ENCODE results near the gene CCDC182.

CCDC182 gene

GRCh38 chr17:57745242-57745641, at the start of gene CCDC182:
TSS of gene CCDC182 (minus strand) at chr17:57745299. CDS start at chr17:57745272, 27 bp downstream.
- no peaks in the 10 kb centered on the region for H3K79me2 ChIP-seq (ENCODE audit: insufficient read depth, low read length)
- TF ChIP-seq CTCF (IDR thresholded peaks at IDR 0.05; ENCODE audit: low read length) (no peak), EZH2 (IDR thresholded peaks at IDR 0.05; ENCODE audit: borderline replicate concordance, low read length) (no peak)
- H3K9me3 ChIP-seq (ENCODE audit: low read length): no peaks in the 10 kb centered on the region
- no peaks in the 10 kb centered on the region for H4K20me1 ChIP-seq (ENCODE audit: insufficient read depth, low read length)
- no peak within 1 kb of the TSS for H3K9ac ChIP-seq (ENCODE audit: low read length)
- no peak within 1 kb of the TSS for H3K27ac ChIP-seq (ENCODE audit: low read depth, low read length, poor library complexity, severe bottlenecking)
- no peaks in the 10 kb centered on the region; the same call in 1 of the 2 replicates for H3K27me3 ChIP-seq (ENCODE audit: insufficient read depth, low read length)
- H2AFZ ChIP-seq (ENCODE audit: low read length): no peak within 1 kb of the TSS
- no peaks in the 10 kb centered on the region for H3K36me3 ChIP-seq (ENCODE audit: insufficient read depth, low read length)
- H3K4me2 ChIP-seq (ENCODE audit: low read length): no peak within 1 kb of the TSS
- no peaks in the 10 kb centered on the region for H3K9me2 ChIP-seq (ENCODE audit: low read depth, low read length)
- no peak within 1 kb of the TSS for H3K4me3 ChIP-seq (ENCODE audit: low read depth, low read length, poor library complexity, severe bottlenecking)
- H3F3A ChIP-seq (ENCODE audit: insufficient read depth, low read length): no peaks in the 10 kb centered on the region
- H3K4me1 ChIP-seq (ENCODE audit: insufficient read depth, low read length, severe bottlenecking): peaks cover 6% of the 10 kb centered on the region

GRCh38 chr17:57794841-57795240, 49.7 kb upstream of the CCDC182 start:
- Histone ChIP-seq H2AFZ (ENCODE audit: low read length) (no peak overlapping the region), H3F3A (ENCODE audit: insufficient read depth, low read length) (no peaks in the 10 kb centered on the region), H3K4me1 (ENCODE audit: insufficient read depth, low read length, severe bottlenecking) (no peaks in the 10 kb centered on the region), H3K79me2 (ENCODE audit: insufficient read depth, low read length) (no peaks in the 10 kb centered on the region), H3K4me2 (ENCODE audit: low read length) (no peak overlapping the region), H3K9me3 (ENCODE audit: low read length) (no peaks in the 10 kb centered on the region), H4K20me1 (ENCODE audit: insufficient read depth, low read length) (no peaks in the 10 kb centered on the region), H3K9me2 (ENCODE audit: low read depth, low read length) (no peaks in the 10 kb centered on the region), H3K27ac (ENCODE audit: low read depth, low read length, poor library complexity, severe bottlenecking) (no peak overlapping the region), H3K27me3 (ENCODE audit: insufficient read depth, low read length) (peaks cover 4% of the 10 kb centered on the region; the same call in 1 of the 2 replicates), H3K4me3 (ENCODE audit: low read depth, low read length, poor library complexity, severe bottlenecking) (no peak overlapping the region), H3K9ac (ENCODE audit: low read length) (no peak overlapping the region), H3K36me3 (ENCODE audit: insufficient read depth, low read length) (no peaks in the 10 kb centered on the region)
- TF ChIP-seq EZH2 (IDR thresholded peaks at IDR 0.05; ENCODE audit: borderline replicate concordance, low read length) (no peak), CTCF (IDR thresholded peaks at IDR 0.05; ENCODE audit: low read length) (no peak)

DNA sequence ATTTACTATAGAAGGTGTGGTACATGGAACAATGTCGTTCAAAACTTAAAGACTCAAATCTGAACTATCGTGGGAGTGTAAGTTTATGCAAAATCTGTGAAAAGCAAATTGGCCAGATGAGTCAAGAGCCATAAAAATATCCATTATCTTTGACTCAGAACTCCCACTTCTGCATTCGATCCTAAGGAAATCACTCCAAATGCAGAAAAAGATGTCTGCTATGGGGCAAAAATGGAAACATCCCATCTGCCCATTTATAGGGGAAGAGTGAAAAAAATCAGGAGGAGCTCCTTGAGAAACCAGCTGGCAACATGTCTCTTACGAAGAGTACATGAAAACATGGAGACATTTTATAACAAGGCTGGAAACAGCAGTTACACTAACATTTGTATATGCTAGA, 43.6 kb upstream of the CCDC182 start:
- H3K4me2 ChIP-seq (ENCODE audit: low read length): no peak overlapping the region
- H4K20me1 ChIP-seq (ENCODE audit: insufficient read depth, low read length): no peaks in the 10 kb centered on the region
- no peak overlapping the region for H2AFZ ChIP-seq (ENCODE audit: low read length)
- H3K27ac ChIP-seq (ENCODE audit: low read depth, low read length, poor library complexity, severe bottlenecking): no peak overlapping the region
- no peaks in the 10 kb centered on the region for H3F3A ChIP-seq (ENCODE audit: insufficient read depth, low read length)
- H3K79me2 ChIP-seq (ENCODE audit: insufficient read depth, low read length): no peaks in the 10 kb centered on the region
- no peak for TF ChIP-seq EZH2 (IDR thresholded peaks at IDR 0.05; ENCODE audit: borderline replicate concordance, low read length)
- TF ChIP-seq CTCF (IDR thresholded peaks at IDR 0.05; ENCODE audit: low read length): no peak
- no peak overlapping the region for H3K4me3 ChIP-seq (ENCODE audit: low read depth, low read length, poor library complexity, severe bottlenecking)
- H3K4me1 ChIP-seq (ENCODE audit: insufficient read depth, low read length, severe bottlenecking): peaks cover 10% of the 10 kb centered on the region
- no peak overlapping the region for H3K9ac ChIP-seq (ENCODE audit: low read length)
- no peaks in the 10 kb centered on the region for H3K9me2 ChIP-seq (ENCODE audit: low read depth, low read length)
- H3K9me3 ChIP-seq (ENCODE audit: low read length): no peaks in the 10 kb centered on the region
- no peaks in the 10 kb centered on the region for H3K36me3 ChIP-seq (ENCODE audit: insufficient read depth, low read length)
- H3K27me3 ChIP-seq (ENCODE audit: insufficient read depth, low read length): peaks cover 16% of the 10 kb centered on the region; the same call in 1 of the 2 replicates
